HEK293 (cell line): ENCODE data around the gene KATNBL1.

Experiments used
- CTCF ChIP-seq: fragments of 450-650 bp; formaldehyde crosslinking; IDR thresholded peaks from 2 replicates; pipeline ENCODE4 v1.5.1; 2016; ENCODE audit warnings: missing biosample characterization, missing genetic modification characterization
- HOXA7 ChIP-seq: sonication (generic); formaldehyde crosslinking; IDR thresholded peaks from 2 replicates; pipeline ENCODE4 v1.8.1; 2022; ENCODE audit warnings: missing genetic modification reagents, borderline replicate concordance
- ZNF16 ChIP-seq: fragments of 450-650 bp; formaldehyde crosslinking; IDR thresholded peaks from 2 replicates; pipeline ENCODE4 v1.5.1; 2016; ENCODE audit warnings: low read depth, missing biosample characterization, missing genetic modification characterization
- ZNF2 ChIP-seq: fragments of 450-650 bp; formaldehyde crosslinking; IDR thresholded peaks from 2 replicates; pipeline ENCODE4 v1.5.1; 2016; ENCODE audit warnings: missing biosample characterization, missing genetic modification characterization
- ZNF501 ChIP-seq: fragments of 450-650 bp; formaldehyde crosslinking; IDR thresholded peaks from 2 replicates; pipeline ENCODE4 v1.5.1; 2016; ENCODE audit warnings: missing biosample characterization, missing genetic modification characterization
- ZNF560 ChIP-seq: fragments of 450-650 bp; formaldehyde crosslinking; IDR thresholded peaks from 2 replicates; pipeline ENCODE4 v1.5.1; 2017; ENCODE audit warnings: missing biosample characterization, missing genetic modification characterization, borderline replicate concordance
- ZNF747 ChIP-seq: fragments of 450-650 bp; formaldehyde crosslinking; IDR thresholded peaks from 2 replicates; pipeline ENCODE4 v1.5.1; 2016; ENCODE audit warnings: missing biosample characterization, missing genetic modification characterization
- ZNF792 ChIP-seq: fragments of 450-650 bp; formaldehyde crosslinking; IDR thresholded peaks from 2 replicates; pipeline ENCODE4 v1.5.1; 2016; ENCODE audit warnings: missing biosample characterization, missing genetic modification characterization
- TF ChIP-seq, protein P1 (sequence below): fragments of 450-650 bp; formaldehyde crosslinking; IDR thresholded peaks from 2 replicates; pipeline ENCODE4 v1.5.1; 2016; ENCODE audit warnings: missing biosample characterization, missing genetic modification characterization
- TF ChIP-seq, protein P2 (sequence below): fragments of 450-650 bp; formaldehyde crosslinking; IDR thresholded peaks from 2 replicates; pipeline ENCODE4 v1.5.1; 2017; ENCODE audit warnings: missing biosample characterization, missing genetic modification characterization

GRCh38 chr15:34160735-34161134 lies 49.2 kb downstream of the KATNBL1 start:
- no peak for TF ChIP-seq ZNF16 (tag by site-specific recombination)
- TF ChIP-seq, protein P1, sequence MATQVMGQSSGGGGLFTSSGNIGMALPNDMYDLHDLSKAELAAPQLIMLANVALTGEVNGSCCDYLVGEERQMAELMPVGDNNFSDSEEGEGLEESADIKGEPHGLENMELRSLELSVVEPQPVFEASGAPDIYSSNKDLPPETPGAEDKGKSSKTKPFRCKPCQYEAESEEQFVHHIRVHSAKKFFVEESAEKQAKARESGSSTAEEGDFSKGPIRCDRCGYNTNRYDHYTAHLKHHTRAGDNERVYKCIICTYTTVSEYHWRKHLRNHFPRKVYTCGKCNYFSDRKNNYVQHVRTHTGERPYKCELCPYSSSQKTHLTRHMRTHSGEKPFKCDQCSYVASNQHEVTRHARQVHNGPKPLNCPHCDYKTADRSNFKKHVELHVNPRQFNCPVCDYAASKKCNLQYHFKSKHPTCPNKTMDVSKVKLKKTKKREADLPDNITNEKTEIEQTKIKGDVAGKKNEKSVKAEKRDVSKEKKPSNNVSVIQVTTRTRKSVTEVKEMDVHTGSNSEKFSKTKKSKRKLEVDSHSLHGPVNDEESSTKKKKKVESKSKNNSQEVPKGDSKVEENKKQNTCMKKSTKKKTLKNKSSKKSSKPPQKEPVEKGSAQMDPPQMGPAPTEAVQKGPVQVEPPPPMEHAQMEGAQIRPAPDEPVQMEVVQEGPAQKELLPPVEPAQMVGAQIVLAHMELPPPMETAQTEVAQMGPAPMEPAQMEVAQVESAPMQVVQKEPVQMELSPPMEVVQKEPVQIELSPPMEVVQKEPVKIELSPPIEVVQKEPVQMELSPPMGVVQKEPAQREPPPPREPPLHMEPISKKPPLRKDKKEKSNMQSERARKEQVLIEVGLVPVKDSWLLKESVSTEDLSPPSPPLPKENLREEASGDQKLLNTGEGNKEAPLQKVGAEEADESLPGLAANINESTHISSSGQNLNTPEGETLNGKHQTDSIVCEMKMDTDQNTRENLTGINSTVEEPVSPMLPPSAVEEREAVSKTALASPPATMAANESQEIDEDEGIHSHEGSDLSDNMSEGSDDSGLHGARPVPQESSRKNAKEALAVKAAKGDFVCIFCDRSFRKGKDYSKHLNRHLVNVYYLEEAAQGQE = no peak
- no peak for TF ChIP-seq ZNF501 (tag by site-specific recombination)
- no peak for TF ChIP-seq CTCF (tag by site-specific recombination)
- no peak for TF ChIP-seq HOXA7 (CRISPR knock-in tag)
- TF ChIP-seq ZNF747 = no peak
- TF ChIP-seq ZNF792 (tag by site-specific recombination) = no peak
- TF ChIP-seq ZNF2 (tag by site-specific recombination) = no peak
- no peak for TF ChIP-seq ZNF560 (tag by site-specific recombination)
- TF ChIP-seq, protein P2, sequence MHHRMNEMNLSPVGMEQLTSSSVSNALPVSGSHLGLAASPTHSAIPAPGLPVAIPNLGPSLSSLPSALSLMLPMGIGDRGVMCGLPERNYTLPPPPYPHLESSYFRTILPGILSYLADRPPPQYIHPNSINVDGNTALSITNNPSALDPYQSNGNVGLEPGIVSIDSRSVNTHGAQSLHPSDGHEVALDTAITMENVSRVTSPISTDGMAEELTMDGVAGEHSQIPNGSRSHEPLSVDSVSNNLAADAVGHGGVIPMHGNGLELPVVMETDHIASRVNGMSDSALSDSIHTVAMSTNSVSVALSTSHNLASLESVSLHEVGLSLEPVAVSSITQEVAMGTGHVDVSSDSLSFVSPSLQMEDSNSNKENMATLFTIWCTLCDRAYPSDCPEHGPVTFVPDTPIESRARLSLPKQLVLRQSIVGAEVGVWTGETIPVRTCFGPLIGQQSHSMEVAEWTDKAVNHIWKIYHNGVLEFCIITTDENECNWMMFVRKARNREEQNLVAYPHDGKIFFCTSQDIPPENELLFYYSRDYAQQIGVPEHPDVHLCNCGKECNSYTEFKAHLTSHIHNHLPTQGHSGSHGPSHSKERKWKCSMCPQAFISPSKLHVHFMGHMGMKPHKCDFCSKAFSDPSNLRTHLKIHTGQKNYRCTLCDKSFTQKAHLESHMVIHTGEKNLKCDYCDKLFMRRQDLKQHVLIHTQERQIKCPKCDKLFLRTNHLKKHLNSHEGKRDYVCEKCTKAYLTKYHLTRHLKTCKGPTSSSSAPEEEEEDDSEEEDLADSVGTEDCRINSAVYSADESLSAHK (tag by site-specific recombination) = no peak
